GM21423 (cell line): ENCODE results near the gene RCOR1.

Experiments used
- ATAC-seq: cut with Tn5 transposase; IDR thresholded peaks from one replicate; pipeline ENCODE4 v1.9.1; 2021; ENCODE audit warnings: mild to moderate bottlenecking, moderate library complexity; ENCODE audit not compliant: unreplicated experiment

RCOR1 gene

DNA sequence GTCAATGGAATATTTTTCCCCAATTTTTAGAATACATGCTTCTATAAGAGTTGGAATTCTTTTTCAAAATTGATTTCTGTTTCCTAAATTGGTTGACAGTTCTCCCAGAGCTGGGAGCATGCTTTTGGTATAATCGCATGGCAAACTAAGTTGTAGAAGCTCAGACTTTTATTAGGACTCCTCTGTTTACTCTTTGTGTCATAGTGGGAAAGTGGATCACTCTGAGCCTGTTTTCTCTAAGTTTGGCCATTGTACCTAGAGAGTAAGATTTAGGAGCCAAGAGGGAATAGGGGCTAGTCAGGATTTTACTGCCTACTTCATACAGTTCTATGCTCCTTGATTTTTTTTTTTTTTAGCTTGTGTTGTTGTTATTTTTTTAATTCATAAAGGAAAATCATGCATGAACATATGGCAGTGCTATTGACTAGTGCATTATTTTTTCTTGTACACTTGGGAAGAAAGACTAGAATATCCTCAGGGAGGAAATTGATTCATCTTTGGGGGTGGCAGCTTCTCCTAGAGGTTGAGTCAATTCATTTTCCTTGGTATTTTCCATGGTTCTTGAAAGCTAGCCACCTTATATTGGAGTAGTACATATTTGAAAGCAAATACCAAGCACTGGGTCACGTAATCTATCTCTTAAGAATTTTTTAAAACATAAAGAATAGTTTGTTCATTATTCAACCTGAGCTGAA is 107.1 kb downstream of the RCOR1 start:
- no peak for ATAC-seq

- no peak for ATAC-seq
Measured at GRCh38 chr14:102708494-102708893, 116.0 kb downstream of the RCOR1 start.

DNA sequence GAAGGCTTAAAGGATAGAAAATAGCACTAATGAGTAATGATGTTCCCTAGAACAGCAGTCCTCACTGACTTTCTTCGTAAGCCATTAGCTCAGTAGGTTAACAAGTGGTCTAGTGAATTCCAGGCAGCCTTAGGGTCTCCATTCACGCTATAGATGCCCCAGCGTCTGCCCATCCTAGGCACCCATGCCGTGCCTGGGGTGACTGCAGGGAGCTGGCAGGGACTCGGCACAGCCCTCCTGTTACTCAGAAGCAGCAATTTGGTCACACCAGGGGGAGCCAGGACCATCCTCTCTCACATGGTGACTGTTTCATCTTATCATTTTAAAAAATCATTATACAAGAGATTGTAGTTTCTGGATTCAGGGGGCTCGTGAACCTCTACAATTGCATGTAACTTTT is 118.8 kb downstream of the RCOR1 start:
- ATAC-seq: no peak

- ATAC-seq: no peak
Measured at GRCh38 chr14:102711946-102712345, 119.5 kb downstream of the RCOR1 start.

DNA sequence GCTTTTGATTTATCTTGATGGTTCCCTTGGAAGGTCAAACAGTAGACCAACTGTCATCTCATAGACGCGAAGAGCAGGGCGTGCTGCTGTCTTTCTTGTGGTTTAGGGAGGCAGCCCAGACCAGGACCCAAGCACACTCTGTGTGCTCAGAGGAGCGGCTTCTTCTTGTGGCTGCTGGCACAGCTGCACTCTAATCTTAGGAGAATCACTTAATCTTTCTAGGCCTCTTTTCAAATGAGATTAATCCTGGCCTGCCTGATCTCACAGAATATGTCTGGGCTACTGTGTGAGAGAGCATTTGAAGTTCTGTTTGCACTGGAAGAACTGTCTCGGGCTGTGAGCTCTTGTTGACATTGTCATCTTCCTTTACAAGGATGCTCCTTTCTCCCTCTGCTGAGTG is 124.8 kb downstream of the RCOR1 start:
- ATAC-seq: no peak

DNA sequence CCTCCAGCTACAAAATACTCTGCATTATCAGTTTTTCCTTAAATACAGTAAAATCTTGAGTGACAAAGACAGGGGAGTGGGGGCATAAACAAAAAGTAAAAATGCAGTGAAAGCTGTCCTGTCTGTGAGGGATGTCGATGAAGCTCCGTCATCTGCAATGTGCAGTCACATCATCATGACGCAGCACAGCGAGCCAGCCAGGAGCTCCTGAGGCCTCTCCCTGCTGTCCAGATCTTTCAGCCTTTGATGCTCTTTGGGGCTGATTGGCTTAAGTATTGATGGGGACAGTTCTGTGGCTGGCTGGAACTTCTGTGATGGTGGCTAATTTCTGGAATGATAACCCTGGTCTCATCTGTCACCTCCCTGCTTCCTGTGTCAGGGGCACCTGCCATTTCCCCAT is 130.2 kb downstream of the RCOR1 start:
- no peak for ATAC-seq

DNA sequence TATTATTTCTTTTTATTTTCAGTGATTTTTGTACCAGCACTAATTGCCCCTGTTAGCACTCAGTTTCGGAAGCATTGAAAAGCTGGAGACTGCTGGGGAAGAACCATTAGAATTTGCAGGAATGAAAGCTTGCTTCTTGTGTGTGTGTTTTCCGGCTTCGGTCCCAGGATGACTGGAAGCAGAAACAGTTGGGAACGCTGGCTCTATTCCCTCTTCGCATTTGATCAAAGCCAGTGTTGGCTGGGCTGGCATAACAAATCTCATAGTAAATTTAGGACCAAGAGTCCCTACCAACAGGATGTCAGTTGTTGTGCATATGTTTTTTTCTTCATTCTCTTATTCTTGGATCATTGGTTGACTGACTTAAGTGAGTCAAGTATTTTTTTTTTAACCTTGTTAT is 131.2 kb downstream of the RCOR1 start:
- no peak for ATAC-seq

DNA sequence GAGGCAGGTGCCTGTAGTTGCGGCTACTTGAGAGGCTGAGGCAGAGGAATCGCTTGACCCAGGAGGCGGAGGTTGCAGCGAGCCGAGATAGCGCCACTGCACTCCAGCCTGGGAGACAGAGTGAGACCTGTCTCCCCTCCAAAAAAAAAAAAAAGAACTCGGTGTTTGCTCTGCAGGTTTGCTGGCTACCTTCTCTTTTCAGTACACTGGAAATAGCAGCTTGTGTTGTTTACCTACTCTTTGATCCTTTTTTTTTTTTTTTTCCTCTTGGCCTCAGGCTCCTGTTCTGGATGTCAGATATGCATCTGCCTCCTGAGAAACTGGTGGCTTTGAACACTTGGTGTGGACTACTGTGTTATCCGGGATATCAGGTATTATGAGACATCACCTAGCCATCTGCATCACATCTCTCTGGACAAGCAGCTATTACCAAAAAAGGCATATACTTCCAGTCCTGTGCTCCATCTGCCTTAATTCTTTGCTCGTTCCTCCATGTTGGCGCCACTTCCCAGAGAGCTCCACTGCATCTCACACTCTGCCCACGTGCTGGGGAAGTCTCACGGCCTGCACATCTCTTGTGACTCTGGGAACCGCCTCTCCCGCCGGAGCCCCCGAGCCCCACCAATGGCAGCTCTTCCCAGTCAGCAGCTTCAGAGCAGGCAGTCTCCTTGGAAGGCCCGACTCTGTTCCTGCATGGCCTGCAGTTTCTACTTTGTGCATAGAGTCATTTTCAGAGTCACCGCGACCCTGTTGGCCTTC is 133.9 kb downstream of the RCOR1 start:
- no peak for ATAC-seq

DNA sequence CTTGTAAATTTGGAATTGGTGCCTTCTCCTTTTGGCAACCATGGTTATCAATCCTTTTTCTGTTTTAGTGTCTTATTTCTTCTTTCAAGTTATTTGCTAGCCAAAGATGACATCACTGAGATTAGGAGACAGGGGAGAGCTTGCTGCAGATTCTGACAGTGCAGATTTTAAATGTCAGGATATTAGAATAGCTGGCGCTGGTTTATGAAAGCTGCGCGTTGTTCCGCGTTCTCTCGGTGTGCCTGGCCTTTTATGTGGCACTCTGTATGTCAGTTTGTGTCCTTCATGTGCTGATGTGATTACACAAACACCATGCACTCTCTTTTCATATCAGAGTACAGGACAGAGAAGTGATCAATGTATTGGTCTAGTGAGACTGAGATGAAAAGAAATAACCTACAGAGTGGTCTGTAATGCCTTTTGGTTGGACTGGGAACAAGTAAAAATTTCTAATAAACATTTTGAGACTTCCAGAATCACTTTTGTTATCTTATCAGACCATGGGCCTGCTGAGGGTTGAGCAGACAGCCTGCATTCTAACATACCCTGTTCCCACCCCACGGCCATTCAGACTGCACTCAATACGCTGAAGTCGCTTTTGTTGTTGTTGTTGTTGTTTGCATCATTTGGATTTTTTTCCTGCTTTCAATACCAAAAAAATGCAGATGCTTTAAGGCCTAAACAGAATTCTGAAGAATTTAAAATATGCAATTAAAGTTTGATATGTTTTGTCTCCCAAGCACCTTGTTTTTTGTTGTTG is 135.1 kb downstream of the RCOR1 start:
- ATAC-seq: no peak

DNA sequence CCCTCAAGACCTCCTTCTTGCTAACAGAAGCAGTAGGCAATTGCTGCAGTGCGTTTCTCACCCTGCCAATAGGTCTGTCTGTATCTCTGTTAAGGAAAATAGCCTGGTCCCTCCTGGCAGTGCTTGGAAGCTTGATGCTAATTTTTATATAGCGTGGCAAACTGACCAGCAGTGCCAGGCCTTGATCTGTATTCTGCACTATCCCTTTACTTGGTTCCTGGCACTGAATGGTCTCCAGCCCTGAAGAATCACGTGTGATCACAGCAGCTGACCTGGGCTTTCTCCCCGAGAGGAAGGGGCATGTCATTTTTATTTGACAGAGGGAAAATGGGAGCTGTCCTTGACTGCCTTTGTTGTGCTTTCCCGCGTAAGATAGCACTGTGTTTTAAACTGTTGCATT is 136.1 kb downstream of the RCOR1 start:
- no peak for ATAC-seq

GRCh38 chr14:102729268-102729667 is 136.8 kb downstream of the RCOR1 start:
- ATAC-seq: no peak

DNA sequence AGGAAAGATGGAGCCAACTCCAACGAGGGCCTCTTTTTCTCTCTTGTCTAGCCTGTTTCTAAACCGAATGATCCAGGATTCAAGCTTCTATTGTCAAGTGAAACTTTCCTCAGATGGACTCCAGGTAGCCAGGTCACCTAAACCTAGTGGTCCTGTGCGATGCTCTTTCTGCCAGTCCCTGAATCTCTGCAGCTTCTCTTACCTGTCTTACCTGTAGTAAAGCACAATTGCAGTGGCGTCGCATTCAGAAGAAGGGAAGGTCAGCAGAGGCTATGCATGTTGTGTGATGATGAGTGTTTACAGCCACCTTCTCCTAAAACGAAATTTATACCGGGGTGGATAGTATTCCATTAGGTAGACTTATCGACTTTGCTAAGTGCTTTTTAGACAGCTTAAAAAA is 137.4 kb downstream of the RCOR1 start:
- ATAC-seq: no peak

DNA sequence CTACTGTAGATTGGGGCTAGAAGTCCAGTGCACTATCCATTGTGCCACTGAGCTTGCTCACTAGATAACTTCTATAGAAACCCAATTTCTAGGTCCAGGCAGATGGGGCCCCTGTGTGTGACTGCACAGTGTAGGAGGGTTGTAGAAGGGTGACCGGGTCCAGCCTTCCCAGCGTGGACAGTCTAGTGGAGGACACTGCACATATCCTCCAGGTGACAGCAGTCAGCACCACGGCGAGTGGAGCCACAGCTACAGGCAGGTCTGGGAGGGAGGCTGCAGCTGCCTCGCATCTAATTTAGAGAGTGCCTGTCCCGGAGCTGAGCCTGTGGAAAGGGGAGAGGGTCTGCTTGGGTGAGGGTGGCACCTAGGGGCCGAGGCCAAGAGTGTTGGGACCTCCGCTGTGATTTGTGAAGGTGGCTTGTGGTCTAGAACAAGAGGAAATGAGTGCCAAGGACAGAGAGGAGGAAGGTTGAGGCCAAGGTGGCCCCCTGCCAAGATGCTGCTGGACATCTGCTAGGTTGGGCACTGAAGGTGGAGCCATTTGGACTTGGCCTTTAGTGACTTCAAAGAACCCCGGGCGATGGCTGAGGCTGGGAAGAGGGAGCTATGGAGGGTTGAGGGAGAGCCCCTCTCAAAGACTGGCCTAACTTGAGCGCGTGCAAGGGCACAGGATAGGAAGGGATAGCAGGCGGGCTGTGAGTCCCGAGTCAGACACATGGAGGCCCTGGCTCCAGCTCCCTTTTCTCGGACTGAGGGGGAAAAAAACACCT is 138.8 kb downstream of the RCOR1 start:
- ATAC-seq: no peak

DNA sequence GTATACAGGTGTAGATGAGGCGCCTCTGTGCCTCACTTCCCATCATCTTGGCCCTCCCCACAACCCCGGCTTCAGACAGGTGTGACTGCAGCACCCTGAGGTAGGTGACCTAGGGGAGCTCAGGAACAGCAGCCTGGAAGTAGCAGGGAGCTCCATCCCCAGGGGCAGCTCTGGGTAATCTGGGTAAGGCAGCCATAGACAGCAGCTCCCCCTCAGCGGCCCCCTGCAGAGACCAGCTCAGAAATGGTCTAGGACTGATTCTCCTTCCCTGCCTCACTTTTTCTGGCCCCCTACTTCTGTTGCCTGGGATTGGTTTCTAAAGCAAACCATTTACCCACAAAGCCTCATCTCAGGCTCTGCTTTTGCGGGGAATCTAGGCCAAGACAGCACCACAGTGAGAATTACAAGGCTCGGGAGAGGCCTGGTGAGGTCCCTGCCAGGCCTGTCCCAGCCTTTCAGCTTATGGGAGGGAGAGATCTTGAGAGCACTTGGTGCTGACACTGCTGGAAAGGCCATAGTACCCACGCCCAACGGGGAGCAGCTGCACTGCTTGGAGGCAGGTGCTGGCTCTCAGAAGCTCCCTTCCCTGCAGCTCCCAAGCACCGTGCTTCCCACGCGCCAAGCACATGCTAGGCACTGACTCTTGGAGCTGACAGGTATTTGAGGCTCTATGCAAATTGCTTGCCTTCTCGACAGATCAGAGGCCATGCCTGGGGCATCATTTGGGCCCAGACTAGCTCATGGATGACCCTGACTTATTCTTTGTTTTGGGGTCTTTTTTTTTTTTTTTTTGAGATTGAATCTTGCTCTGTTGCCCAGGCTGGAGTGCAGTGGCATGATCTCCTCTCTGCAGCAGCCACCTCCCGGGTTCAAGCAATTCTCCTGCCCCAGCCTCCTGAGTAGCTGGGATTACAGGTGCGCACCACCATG is 139.7 kb downstream of the RCOR1 start:
- no peak for ATAC-seq

- no peak for ATAC-seq
Measured at GRCh38 chr14:102732924-102733323, 140.5 kb downstream of the RCOR1 start.

GRCh38 chr14:102733326-102733725 is 140.9 kb downstream of the RCOR1 start:
- ATAC-seq: no peak

GRCh38 chr14:102734436-102734835 is 142.0 kb downstream of the RCOR1 start:
- no peak for ATAC-seq

DNA sequence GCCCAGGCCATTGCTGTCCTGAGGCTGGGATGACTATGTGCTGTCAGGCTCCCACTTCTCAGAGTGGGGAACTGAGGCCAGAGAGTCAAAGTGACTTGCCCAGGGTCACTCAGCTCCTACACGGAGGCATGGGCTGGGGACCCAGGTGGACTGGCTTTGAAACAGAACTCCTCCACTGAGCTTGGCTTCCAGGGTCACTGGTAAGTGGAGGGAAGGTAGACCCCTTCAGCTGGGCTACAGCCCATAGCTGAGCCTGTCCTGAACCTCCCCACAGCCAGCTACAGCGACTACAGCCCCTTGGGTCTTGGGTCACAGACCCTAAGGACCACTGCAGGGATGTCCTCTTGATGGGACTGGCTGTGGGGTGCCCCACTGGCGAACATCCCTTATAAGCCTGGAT is 144.5 kb downstream of the RCOR1 start:
- ATAC-seq: no peak

GRCh38 chr14:102737402-102738372 is 145.2 kb downstream of the RCOR1 start:
- ATAC-seq: no peak
